ENCODE measurements around the gene ARMC9.

GRCh38 chr2:231399046-231399852 lies 200.8 kb downstream of the ARMC9 start:
- TF ChIP-seq CTCF (IDR thresholded peaks at IDR 0.05; ENCODE audit: poor library complexity) (no peak), EZH2 (IDR thresholded peaks at IDR 0.05; ENCODE audit: borderline replicate concordance) (no peak), EZH2phosphoT487 (IDR thresholded peaks at IDR 0.05; ENCODE audit: low read depth, severe bottlenecking, unreplicated experiment) (no peak)
